HEK293 (cell line): ENCODE data around the gene ZFYVE28.

Experiments used
- CTCF ChIA-PET: fragments of 350-600 bp; formaldehyde crosslinking; extraction: SDS; loops from one replicate; lab custom pipeline; 2021; ENCODE audit warnings: antibody characterized with exemption; lab: Yijun Ruan, JAX
- POLR2A ChIA-PET: fragments of 300-600 bp; formaldehyde crosslinking; extraction: SDS; loops from one replicate; lab custom pipeline; 2020; ENCODE audit warnings: antibody characterized with exemption, inconsistent platforms; lab: Yijun Ruan, JAX
- H3K27ac ChIP-seq: fragments of 200-500 bp; sonication (Bioruptor generic); 2 replicates; pipeline ENCODE4 v1.5.1; 2014; ENCODE audit warnings: low read depth, low read length, control low read depth, inconsistent platforms; ENCODE audit errors: extremely low read depth
- H3K36me3 ChIP-seq, 2 experiments: fragments of 200-500 bp in 1 of 2; sonication (Bioruptor generic) in 1 of 2; 1 replicate in 1 of 2; 2 replicates in 1 of 2; pipeline ENCODE4 v1.5.1; 2014 to 2017; ENCODE audit warnings: inconsistent platforms in 2 of 2, low read length in 2 of 2; ENCODE audit not compliant: control insufficient read depth in 2 of 2, insufficient read depth in 1 of 2
- H3K4me1 ChIP-seq: fragments of 200-500 bp; sonication (Bioruptor generic); 2 replicates; pipeline ENCODE4 v1.5.1; 2014; ENCODE audit warnings: mild to moderate bottlenecking, low read length, inconsistent platforms; ENCODE audit not compliant: control insufficient read depth, insufficient read depth
- H3K4me3 ChIP-seq: 2 replicates; pipeline ENCODE4 v1.5.1; 2011; ENCODE audit warnings: low read depth, mild to moderate bottlenecking, control low read depth, low read length, moderate library complexity
- H3K9me3 ChIP-seq: fragments of 200-500 bp; sonication (Bioruptor generic); 2 replicates; pipeline ENCODE4 v1.5.1; 2014; ENCODE audit warnings: low read depth, low read length, inconsistent platforms; ENCODE audit not compliant: control insufficient read depth, insufficient read depth
- BCL11A ChIP-seq: fragments of 450-650 bp; formaldehyde crosslinking; IDR thresholded peaks from 2 replicates; pipeline ENCODE4 v1.5.1; 2016; ENCODE audit warnings: low read depth, missing biosample characterization, missing genetic modification characterization
- IKZF3 ChIP-seq: fragments of 450-650 bp; IDR thresholded peaks from 2 replicates; pipeline ENCODE4 v1.5.0; 2018; ENCODE audit warnings: missing biosample characterization, mild to moderate bottlenecking, missing genetic modification characterization, moderate library complexity
- KLF8 ChIP-seq: fragments of 450-650 bp; formaldehyde crosslinking; IDR thresholded peaks from 2 replicates; pipeline ENCODE4 v1.5.1; 2016; ENCODE audit warnings: missing biosample characterization, missing genetic modification characterization
- KLF9 ChIP-seq: fragments of 450-650 bp; formaldehyde crosslinking; IDR thresholded peaks from 2 replicates; pipeline ENCODE4 v1.5.1; 2016; ENCODE audit warnings: missing biosample characterization, missing genetic modification characterization, low read depth
- OSR2 ChIP-seq: fragments of 450-650 bp; formaldehyde crosslinking; IDR thresholded peaks from 2 replicates; pipeline ENCODE4 v1.5.1; 2016; ENCODE audit warnings: missing biosample characterization, missing genetic modification characterization
- REPIN1 ChIP-seq: fragments of 450-650 bp; formaldehyde crosslinking; IDR thresholded peaks from 2 replicates; pipeline ENCODE4 v1.5.1; 2017; ENCODE audit warnings: missing biosample characterization, missing genetic modification characterization, low read depth
- SP2 ChIP-seq: fragments of 450-650 bp; formaldehyde crosslinking; IDR thresholded peaks from 2 replicates; pipeline ENCODE4 v1.5.1; 2016; ENCODE audit warnings: missing biosample characterization, missing genetic modification characterization
- YY1 ChIP-seq: fragments of 450-650 bp; formaldehyde crosslinking; IDR thresholded peaks from 2 replicates; pipeline ENCODE4 v1.5.1; 2018; ENCODE audit warnings: missing biosample characterization, missing genetic modification characterization
- ZBTB20 ChIP-seq: fragments of 450-650 bp; formaldehyde crosslinking; IDR thresholded peaks from 2 replicates; pipeline ENCODE4 v1.5.1; 2016; ENCODE audit warnings: missing biosample characterization, missing genetic modification characterization
- ZBTB26 ChIP-seq: fragments of 450-650 bp; formaldehyde crosslinking; optimal IDR thresholded peaks from 2 replicates; pipeline ENCODE3; 2016; ENCODE audit warnings: missing biosample characterization, mild to moderate bottlenecking, missing genetic modification characterization
- ZBTB8A ChIP-seq: fragments of 450-650 bp; formaldehyde crosslinking; IDR thresholded peaks from 2 replicates; pipeline ENCODE4 v1.5.1; 2016; ENCODE audit warnings: missing biosample characterization, missing genetic modification characterization
- ZEB2 ChIP-seq: fragments of 450-650 bp; formaldehyde crosslinking; IDR thresholded peaks from 2 replicates; pipeline ENCODE4 v1.5.1; 2016; ENCODE audit warnings: missing biosample characterization, missing genetic modification characterization
- ZNF18 ChIP-seq: fragments of 450-650 bp; formaldehyde crosslinking; IDR thresholded peaks from 2 replicates; pipeline ENCODE4 v1.5.1; 2016; ENCODE audit warnings: missing biosample characterization, missing genetic modification characterization
- ZNF239 ChIP-seq: fragments of 450-650 bp; formaldehyde crosslinking; IDR thresholded peaks from 2 replicates; pipeline ENCODE4 v1.5.1; 2016; ENCODE audit warnings: missing biosample characterization, missing genetic modification characterization
- ZNF274 ChIP-seq, 2 experiments: fragments of 200-500 bp in 1 of 2; fragments of 450-650 bp in 1 of 2; sonication (Bioruptor generic) in 1 of 2; formaldehyde crosslinking in 1 of 2; IDR thresholded peaks; 2 replicates each; pipeline versions ENCODE4 v1.5.1 to v1.6.1; 2014 to 2016; ENCODE audit warnings: borderline replicate concordance in 1 of 2, inconsistent platforms in 1 of 2, low read length in 1 of 2, missing biosample characterization in 1 of 2, missing genetic modification characterization in 1 of 2
- ZNF366 ChIP-seq: fragments of 450-650 bp; formaldehyde crosslinking; conservative IDR thresholded peaks from 2 replicates; pipeline ENCODE4 v1.5.1; 2016; ENCODE audit warnings: missing biosample characterization, missing genetic modification characterization
- ZNF449 ChIP-seq: fragments of 450-650 bp; formaldehyde crosslinking; IDR thresholded peaks from 2 replicates; pipeline ENCODE4 v1.5.1; 2017; ENCODE audit warnings: missing biosample characterization, mild to moderate bottlenecking, missing genetic modification characterization, moderate library complexity
- ZNF48 ChIP-seq: fragments of 450-650 bp; formaldehyde crosslinking; IDR thresholded peaks from 2 replicates; pipeline ENCODE4 v1.5.1; 2016; ENCODE audit warnings: missing biosample characterization, missing genetic modification characterization
- ZNF610 ChIP-seq: fragments of 450-650 bp; formaldehyde crosslinking; IDR thresholded peaks from 2 replicates; pipeline ENCODE4 v1.5.1; 2016; ENCODE audit warnings: missing biosample characterization, missing genetic modification characterization, borderline replicate concordance
- ZNF76 ChIP-seq: fragments of 450-650 bp; formaldehyde crosslinking; IDR thresholded peaks from 2 replicates; pipeline ENCODE4; 2016; ENCODE audit warnings: low read depth, missing biosample characterization, missing genetic modification characterization, borderline replicate concordance
- ZNF830 ChIP-seq: fragments of 450-650 bp; IDR thresholded peaks from 2 replicates; pipeline ENCODE4 v1.5.0; 2018; ENCODE audit warnings: missing biosample characterization, missing genetic modification characterization, low read depth, mild to moderate bottlenecking, moderate library complexity

ZFYVE28 gene

GRCh38 chr4:2418650-2419571 is 466 bp upstream of the ZFYVE28 start, which contains the start of gene CFAP99 (continued):
- TF ChIP-seq BCL11A (tag by site-specific recombination) (no peak), ZEB2 (tag by site-specific recombination) (peak; percentile 81), ZNF830 (tag by site-specific recombination) (no peak), ZBTB20 (peak; percentile 28; the same call in 1 of the 2 replicates), ZNF274 (IDR thresholded peaks at IDR 0.05; ENCODE audit: low read length) (no peak), ZNF274 (tag by site-specific recombination; IDR thresholded peaks at IDR 0.05; ENCODE audit: borderline replicate concordance) (no peak), ZNF76 (tag by site-specific recombination) (peak; percentile 97), OSR2 (peak; percentile 41; the same call in 1 of the 2 replicates), REPIN1 (tag by site-specific recombination) (no peak), ZNF48 (tag by site-specific recombination) (no peak), KLF9 (tag by site-specific recombination) (peak; percentile 42; the same call in 1 of the 2 replicates), SP2 (peak; percentile 36; the same call in 1 of the 2 replicates), KLF8 (tag by site-specific recombination) (peak; percentile 66), ZNF18 (no peak), ZBTB8A (tag by site-specific recombination) (peak; percentile 42), ZNF610 (no peak), YY1 (tag by site-specific recombination) (peak; percentile 56; the same call in 1 of the 2 replicates)
- TF ChIP-seq, all 188 proteins: peak for 18

- 0 out of 2 replicates have a peak, but pooled peaks cover 2% of the 10 kb centered on the region for H3K4me1 ChIP-seq
- TF ChIP-seq ZNF366 (tag by site-specific recombination) (no peak), ZNF610 (no peak), ZNF449 (tag by site-specific recombination) (no peak), ZNF239 (tag by site-specific recombination) (no peak), IKZF3 (tag by site-specific recombination) (no peak), ZBTB26 (tag by site-specific recombination) (peak; percentile 13)
- H3K9me3 ChIP-seq: no peaks in the 10 kb centered on the region
- ChIA-PET POLR2A (no interaction called here), CTCF (no interaction called here)
- no peak overlapping the region for H3K27ac ChIP-seq
- H3K36me3 ChIP-seq: no peaks in the 10 kb centered on the region
- H3K4me3 ChIP-seq: peak overlapping the region; percentile 32
Measured at GRCh38 chr4:2417226-2417764, 1.1 kb downstream of the ZFYVE28 start.
